ENCODE results near the gene SYT1.
"Not testable (repeated sequence)": the region's sequence is repeated elsewhere in the genome, so short reads cannot be mapped to it uniquely, and the experiment has no call there.

SYT1 gene

GRCh38 chr12:79194595-79194994 lies 330.0 kb downstream of the SYT1 start:
- TF ChIP-seq PKNOX1 (IDR thresholded peaks at IDR 0.05) (no peak), ELF4 (IDR thresholded peaks at IDR 0.05) (no peak), TARDBP (IDR thresholded peaks at IDR 0.05) (no peak), BHLHE40 (IDR thresholded peaks at IDR 0.05; ENCODE audit: borderline replicate concordance) (no peak), HDGF (IDR thresholded peaks at IDR 0.05; ENCODE audit: borderline replicate concordance) (no peak), ARNT (IDR thresholded peaks at IDR 0.05) (no peak), FOXK2 (IDR thresholded peaks at IDR 0.05) (no peak), LEF1 (IDR thresholded peaks at IDR 0.05; ENCODE audit: borderline replicate concordance) (no peak), L3MBTL2 (conservative IDR thresholded peaks at IDR 0.05) (no peak)
- ChIA-PET CTCF (no interaction called here), POLR2A (no interaction called here)
- no peak for DNase-seq (ENCODE audit: extremely low spot score)

GRCh38 chr12:79199166-79199565 lies 334.6 kb downstream of the SYT1 start:
- no peak for TF ChIP-seq PKNOX1 (IDR thresholded peaks at IDR 0.05)
- TF ChIP-seq NFRKB (IDR thresholded peaks at IDR 0.05): no peak
- TF ChIP-seq TARDBP (IDR thresholded peaks at IDR 0.05): no peak
- no peak for TF ChIP-seq L3MBTL2 (conservative IDR thresholded peaks at IDR 0.05)
- no peak for TF ChIP-seq ZNF384 (IDR thresholded peaks at IDR 0.05)
- TF ChIP-seq SUZ12 (IDR thresholded peaks at IDR 0.05): no peak
- TF ChIP-seq FOXA1 (IDR thresholded peaks at IDR 0.05): no peak
- no peak for TF ChIP-seq FOXM1 (IDR thresholded peaks at IDR 0.05; ENCODE audit: borderline replicate concordance)
- no peak for TF ChIP-seq CTBP1 (IDR thresholded peaks at IDR 0.05; ENCODE audit: borderline replicate concordance)
- no peak for TF ChIP-seq BHLHE40 (IDR thresholded peaks at IDR 0.05; ENCODE audit: borderline replicate concordance)
- TF ChIP-seq SP1 (IDR thresholded peaks at IDR 0.05): no peak
- no peak for TF ChIP-seq ARNT (IDR thresholded peaks at IDR 0.05)
- no peak for TF ChIP-seq FOXK2 (IDR thresholded peaks at IDR 0.05)
- TF ChIP-seq LEF1 (IDR thresholded peaks at IDR 0.05; ENCODE audit: borderline replicate concordance): no peak
- CTCF ChIA-PET: no interaction called here
- DNase-seq (ENCODE audit: extremely low spot score): no peak
- POLR2A ChIA-PET: no interaction called here

- no peak for DNase-seq (ENCODE audit: extremely low spot score)
- ChIA-PET CTCF (no interaction called here), POLR2A (no interaction called here)
- TF ChIP-seq CTBP1 (IDR thresholded peaks at IDR 0.05; ENCODE audit: borderline replicate concordance): no peak
Observed at GRCh38 chr12:79200176-79200575, 335.6 kb downstream of the SYT1 start.

GRCh38 chr12:79203058-79203647 lies 338.6 kb downstream of the SYT1 start:
- ChIA-PET POLR2A (no interaction called here), CTCF (interaction anchor here (0.7 kb wide), 1 partner anchor 191 kb away, joined by 5 read pairs; no protein-coding TSS in a partner anchor)
- no peak for DNase-seq (ENCODE audit: extremely low spot score)
- TF ChIP-seq FOXM1 (IDR thresholded peaks at IDR 0.05; ENCODE audit: borderline replicate concordance): no peak
- no peak for TF ChIP-seq ELF4 (IDR thresholded peaks at IDR 0.05)
- no peak for TF ChIP-seq PKNOX1 (IDR thresholded peaks at IDR 0.05)
- TF ChIP-seq HDGF (IDR thresholded peaks at IDR 0.05; ENCODE audit: borderline replicate concordance): no peak
- no peak for TF ChIP-seq SUZ12 (IDR thresholded peaks at IDR 0.05)
- no peak for TF ChIP-seq FOXK2 (IDR thresholded peaks at IDR 0.05)
- TF ChIP-seq ZNF384 (IDR thresholded peaks at IDR 0.05): no peak
- TF ChIP-seq CTBP1 (IDR thresholded peaks at IDR 0.05; ENCODE audit: borderline replicate concordance): no peak

GRCh38 chr12:79206871-79207270 lies 342.3 kb downstream of the SYT1 start:
- TF ChIP-seq SP1 (IDR thresholded peaks at IDR 0.05) (no peak), LEF1 (IDR thresholded peaks at IDR 0.05; ENCODE audit: borderline replicate concordance) (no peak), FOXM1 (IDR thresholded peaks at IDR 0.05; ENCODE audit: borderline replicate concordance) (no peak), HDGF (IDR thresholded peaks at IDR 0.05; ENCODE audit: borderline replicate concordance) (no peak), ARNT (IDR thresholded peaks at IDR 0.05) (no peak), FOXA1 (IDR thresholded peaks at IDR 0.05) (no peak), ELF4 (IDR thresholded peaks at IDR 0.05) (no peak), ZNF384 (IDR thresholded peaks at IDR 0.05) (no peak), FOXK2 (IDR thresholded peaks at IDR 0.05) (no peak), TARDBP (IDR thresholded peaks at IDR 0.05) (no peak), CTBP1 (IDR thresholded peaks at IDR 0.05; ENCODE audit: borderline replicate concordance) (no peak), L3MBTL2 (conservative IDR thresholded peaks at IDR 0.05) (no peak), NFRKB (IDR thresholded peaks at IDR 0.05) (no peak)
- CTCF ChIA-PET: no interaction called here
- DNase-seq (ENCODE audit: extremely low spot score): no peak
- POLR2A ChIA-PET: no interaction called here

- POLR2A ChIA-PET; CTCF ChIA-PET; DNase-seq (ENCODE audit: extremely low spot score): not testable (repeated sequence)
Observed at GRCh38 chr12:79210403-79210802, 345.8 kb downstream of the SYT1 start.

GRCh38 chr12:79217306-79217705 lies 352.7 kb downstream of the SYT1 start:
- ChIA-PET POLR2A (no interaction called here), CTCF (no interaction called here)
- no peak for TF ChIP-seq TARDBP (IDR thresholded peaks at IDR 0.05)
- no peak for DNase-seq (ENCODE audit: extremely low spot score)
